Measurements from ENCODE around the gene HOXB9. TPM values are rescaled to one million over a fixed set of nuclear protein-coding genes. Genes with fewer than 3 reads are reported as not detected.

HOXB9 gene
- total and polyA plus RNA-seq, 9 of the 15 experiments (the other 6 are each of a cell fraction or from before 2014, with no cell fraction given) = 3.1 to 196 (median 77.6) TPM

- H3K9ac ChIP-seq (ENCODE audit: insufficient read depth in 1 of 2, low read depth in 2 of 2, low read length in 2 of 2) = no peak overlapping the region; a peak in 1 of 4 replicates
- no peak for ATAC-seq
- peaks cover 31% of the 10 kb centered on the region for H3K79me2 ChIP-seq (ENCODE audit: control insufficient read depth, insufficient read depth, low read length)
- no peaks in the 10 kb centered on the region for H3K36me3 ChIP-seq (ENCODE audit: control insufficient read depth, insufficient read depth, low read length)
- no peaks in the 10 kb centered on the region for H3K9me3 ChIP-seq (replicated peaks; ENCODE audit: control insufficient read depth, insufficient read depth, low read depth, low read length)
- H3K4me2 ChIP-seq (ENCODE audit: insufficient read depth, low read length) = no peak overlapping the region
- peaks cover 30 to 37% of the 10 kb centered on the region in 2 experiments for H3K4me1 ChIP-seq (replicated peaks in 1 of 2; ENCODE audit: control insufficient read depth in 2 of 2, insufficient read depth in 2 of 2, low read length in 2 of 2)
- no peak overlapping the region for H2AFZ ChIP-seq (ENCODE audit: low read depth, low read length)
- no peaks in the 10 kb centered on the region for H4K20me1 ChIP-seq (replicated peaks; ENCODE audit: control insufficient read depth, insufficient read depth, low read length)
- intact Hi-C loops (cut with micrococcal nuclease) (no loop called here), in situ Hi-C loops (cut with MboI) (no loop called here)
- no peak overlapping the region for H3K4me3 ChIP-seq
- DNase-seq (ENCODE audit: extremely low read depth in 1 of 4, low spot score in 3 of 4) = no peak
- H3K27me3 ChIP-seq (ENCODE audit: control insufficient read depth in 2 of 2, insufficient read depth in 2 of 2, low read length in 2 of 2) = no peaks in the 10 kb centered on the region
- no peak overlapping the region for H3K27ac ChIP-seq (ENCODE audit: extremely low read depth, low read depth, low read length)
- POLR2A ChIA-PET = interaction anchor here (0.7 to 2.0 kb wide), 3 partner anchors 37 to 421 kb away, joined by 3 to 6 read pairs (median 4); no protein-coding TSS in a partner anchor
- H3K9me1 ChIP-seq (ENCODE audit: control insufficient read depth, insufficient read depth, low read length) = no peaks in the 10 kb centered on the region
- 77% methylated on average over 31 of the region's 34 CpGs for WGBS (ENCODE audit: insufficient coverage, low coverage, missing lambda C conversion rate)
- no peak for FAIRE-seq
- BruUV-seq (replicated peaks) = no TSS peak
- peak; percentile 67 for TF ChIP-seq ZBTB33 (CRISPR knock-in tag; IDR thresholded peaks at IDR 0.05)
- no peak for TF ChIP-seq ZNF431 (CRISPR knock-in tag; IDR thresholded peaks at IDR 0.05)
- TF ChIP-seq RAD51 (IDR thresholded peaks at IDR 0.05; ENCODE audit: borderline replicate concordance, low read depth) = no peak
- CTCF ChIA-PET (ENCODE audit: low intra/inter-chr PET ratio) = no interaction called here
Measured at GRCh38 chr17:48586355-48587258, 39.6 kb downstream of the HOXB9 start.

All from K562 (cell line).